H1 (cell line): ENCODE data around the gene RALGAPA1. TPM values are rescaled to one million over a fixed set of nuclear protein-coding genes. Genes with fewer than 3 reads are reported as not detected.

Experiments
- CTCF ChIA-PET: fragments of 300-600 bp; sonication (Branson Sonifier 250); formaldehyde crosslinking; loops from one replicate; lab custom pipeline; 2021; ENCODE audit not compliant: partially characterized antibody; lab: Charles Lee
- POLR2A ChIA-PET: fragments of 300-600 bp; sonication (Branson Sonifier 250); formaldehyde crosslinking; loops from one replicate; lab custom pipeline; 2021; ENCODE audit warnings: inconsistent platforms; ENCODE audit not compliant: partially characterized antibody; lab: Charles Lee
- DNase-seq, 2 experiments: peaks; one replicate each; pipeline versions ENCODE4 v3.0.0 to v3.0.0-alpha.2; 2010 to 2022; ENCODE audit warnings: low spot score in 2 of 2, low read depth in 1 of 2, mixed read lengths in 1 of 2
- FAIRE-seq: peaks from 2 replicates; lab custom pipeline; 2011; peaks lifted over from hg19 to GRCh38; lab: Jason Lieb, UNC
- H2AFZ ChIP-seq: 2 replicates; pipeline ENCODE4 v1.8.1; 2012; ENCODE audit warnings: low read length, inconsistent platforms
- H2AK5ac ChIP-seq: 2 replicates; pipeline ENCODE4 v1.6.1; 2013; ENCODE audit warnings: low read depth, low read length
- H2BK120ac ChIP-seq: replicated peaks from 2 replicates; pipeline ENCODE3; 2013; ENCODE audit warnings: low read depth, low read length, inconsistent platforms
- H2BK12ac ChIP-seq: 2 replicates; pipeline ENCODE4 v1.6.1; 2013; ENCODE audit warnings: low read depth, low read length
- H2BK15ac ChIP-seq: 2 replicates; pipeline ENCODE4 v1.6.1; 2013; ENCODE audit warnings: low read length
- H2BK20ac ChIP-seq: 2 replicates; pipeline ENCODE4 v1.6.1; 2013; ENCODE audit warnings: low read length
- H2BK5ac ChIP-seq: 2 replicates; pipeline ENCODE4 v1.6.1; 2013; ENCODE audit warnings: low read depth, low read length
- H3K14ac ChIP-seq: 2 replicates; pipeline ENCODE4 v1.6.1; 2013; ENCODE audit warnings: inconsistent platforms; ENCODE audit not compliant: insufficient read length
- H3K18ac ChIP-seq: 2 replicates; pipeline ENCODE4 v1.6.1; 2013; ENCODE audit warnings: low read length; ENCODE audit errors: extremely low read depth
- H3K23ac ChIP-seq: 2 replicates; pipeline ENCODE4 v1.6.1; 2013; ENCODE audit warnings: inconsistent platforms; ENCODE audit not compliant: insufficient read length
- H3K23me2 ChIP-seq: 2 replicates; pipeline ENCODE4 v1.6.1; 2013; ENCODE audit warnings: low read depth, low read length
- H3K27ac ChIP-seq: 2 replicates; pipeline ENCODE4 v1.6.1; 2011; ENCODE audit warnings: low read depth, low read length, inconsistent platforms
- H3K27me3 ChIP-seq, 4 experiments: replicated peaks in 1 of 4; 1 replicate in 1 of 4; 2 replicates in 3 of 4; pipeline versions ENCODE4 v1.6.1 to v1.8.1; 2011 to 2013; ENCODE audit warnings: low read length in 3 of 4, mild to moderate bottlenecking in 3 of 4, inconsistent platforms in 2 of 4, mixed read lengths in 2 of 4, moderate library complexity in 1 of 4; ENCODE audit not compliant: control insufficient read depth in 3 of 4, insufficient read depth in 3 of 4; ENCODE audit errors: extremely low read depth in 1 of 4
- H3K36me3 ChIP-seq, 4 experiments: 2 replicates each; pipeline versions ENCODE4 v1.6.1 to v1.8.1; 2011 to 2013; ENCODE audit warnings: mild to moderate bottlenecking in 4 of 4, low read length in 3 of 4, moderate library complexity in 2 of 4, control low read depth in 1 of 4, inconsistent platforms in 1 of 4; ENCODE audit not compliant: insufficient read depth in 4 of 4, control insufficient read depth in 2 of 4
- H3K4ac ChIP-seq: replicated peaks from 2 replicates; pipeline ENCODE3; 2013; ENCODE audit warnings: low read length, low read depth, mixed read lengths, inconsistent platforms; ENCODE audit not compliant: insufficient read length
- H3K4me1 ChIP-seq, 4 experiments: replicated peaks in 1 of 4; 1 replicate in 1 of 4; 2 replicates in 3 of 4; pipeline versions ENCODE4 v1.6.1 to v1.8.1; 2011 to 2013; ENCODE audit warnings: low read length in 3 of 4, inconsistent platforms in 2 of 4, mixed read lengths in 1 of 4; ENCODE audit not compliant: insufficient read depth in 4 of 4, control insufficient read depth in 3 of 4
- H3K4me2 ChIP-seq, 2 experiments: 2 replicates each; pipeline versions ENCODE4 v1.6.1 to v1.8.1; 2011 to 2013; ENCODE audit warnings: low read depth in 2 of 2, low read length in 2 of 2, control low read depth in 1 of 2, inconsistent platforms in 1 of 2, mild to moderate bottlenecking in 1 of 2; ENCODE audit not compliant: insufficient read depth in 1 of 2
- H3K4me3 ChIP-seq, 4 experiments: fragments of 200-600, 300-600 bp in 1 of 4; sonication (generic), shearing (Covaris generic), sonication (Bioruptor Twin) in 1 of 4; 2 replicates each; pipeline versions ENCODE4 v1.5.1 to v1.8.1; 2011 to 2016; ENCODE audit warnings: low read length in 4 of 4, low read depth in 3 of 4, control low read depth in 2 of 4, inconsistent platforms in 2 of 4, mild to moderate bottlenecking in 2 of 4, mixed read lengths in 1 of 4, moderate library complexity in 1 of 4; ENCODE audit not compliant: insufficient read depth in 2 of 4; ENCODE audit errors: extremely low read depth in 1 of 4
- H3K56ac ChIP-seq: replicated peaks from 2 replicates; pipeline ENCODE3; 2013; ENCODE audit warnings: low read depth, mild to moderate bottlenecking, mixed read lengths, low read length, inconsistent platforms; ENCODE audit not compliant: insufficient read length
- H3K79me1 ChIP-seq: 2 replicates; pipeline ENCODE4 v1.6.1; 2013; ENCODE audit warnings: low read depth, low read length, control low read depth
- H3K79me2 ChIP-seq, 2 experiments: 2 replicates each; pipeline versions ENCODE4 v1.6.1 to v1.8.1; 2012 to 2013; ENCODE audit warnings: low read length in 2 of 2, mild to moderate bottlenecking in 2 of 2, inconsistent platforms in 1 of 2; ENCODE audit not compliant: insufficient read depth in 2 of 2, control insufficient read depth in 1 of 2
- H3K9ac ChIP-seq, 4 experiments: replicated peaks in 1 of 4; 1 replicate in 1 of 4; 2 replicates in 3 of 4; pipeline versions ENCODE4 v1.6.1 to v1.8.1; 2011 to 2013; ENCODE audit warnings: low read depth in 3 of 4, low read length in 3 of 4, control low read depth in 2 of 4, mild to moderate bottlenecking in 2 of 4, moderate library complexity in 2 of 4, inconsistent platforms in 1 of 4; ENCODE audit errors: extremely low read depth in 1 of 4
- H3K9me3 ChIP-seq, 2 experiments: 2 replicates each; pipeline versions ENCODE4 v1.6.1 to v1.8.1; 2012 to 2013; ENCODE audit warnings: mild to moderate bottlenecking in 2 of 2, moderate library complexity in 2 of 2, control low read depth in 1 of 2, inconsistent platforms in 1 of 2, low read depth in 1 of 2, low read length in 1 of 2, mixed read lengths in 1 of 2; ENCODE audit not compliant: insufficient read depth in 2 of 2
- H4K20me1 ChIP-seq, 2 experiments: replicated peaks in 1 of 2; 2 replicates each; pipeline versions ENCODE3 to v1.8.1; 2011 to 2013; ENCODE audit warnings: inconsistent platforms in 2 of 2, low read length in 2 of 2, mild to moderate bottlenecking in 1 of 2; ENCODE audit not compliant: insufficient read depth in 2 of 2, control insufficient read depth in 1 of 2
- H4K5ac ChIP-seq: 2 replicates; pipeline ENCODE4 v1.6.1; 2013; ENCODE audit warnings: low read length, low read depth, mixed read lengths, inconsistent platforms; ENCODE audit not compliant: insufficient read length
- H4K8ac ChIP-seq: 2 replicates; pipeline ENCODE4 v1.8.0; 2013; ENCODE audit warnings: mild to moderate bottlenecking, moderate library complexity, low read length, inconsistent platforms; ENCODE audit not compliant: insufficient read depth; ENCODE audit errors: extremely low read depth
- H4K91ac ChIP-seq: replicated peaks from 2 replicates; pipeline ENCODE3; 2013; ENCODE audit warnings: low read length, mixed read lengths, inconsistent platforms; ENCODE audit not compliant: insufficient read length
- GABPA ChIP-seq: IDR thresholded peaks from 2 replicates; pipeline ENCODE4 v1.6.1; 2011; ENCODE audit warnings: mild to moderate bottlenecking, low read length, moderate library complexity, borderline replicate concordance; ENCODE audit not compliant: insufficient read depth
- JUN ChIP-seq: IDR thresholded peaks from 2 replicates; pipeline ENCODE4 v1.6.1; 2011; ENCODE audit warnings: low read depth, mild to moderate bottlenecking, improper control_type of control experiment, low read length
- MAX ChIP-seq: IDR thresholded peaks from 2 replicates; pipeline ENCODE4 v1.6.1; 2012; ENCODE audit warnings: inconsistent platforms
- RAD21 ChIP-seq, 2 experiments: IDR thresholded peaks in 1 of 2; conservative IDR thresholded peaks in 1 of 2; 2 replicates each; pipeline ENCODE4 v1.6.1; 2011; ENCODE audit warnings: low read depth in 2 of 2, low read length in 2 of 2, improper control_type of control experiment in 1 of 2, inconsistent platforms in 1 of 2, mild to moderate bottlenecking in 1 of 2, moderate library complexity in 1 of 2
- SUZ12 ChIP-seq: fragments of 200-600 bp; sonication (generic); IDR thresholded peaks from 2 replicates; pipeline ENCODE4 v1.6.1; 2012; ENCODE audit warnings: mild to moderate bottlenecking, inconsistent platforms, low read length, moderate library complexity, mixed read lengths
- TAF1 ChIP-seq: IDR thresholded peaks from 2 replicates; pipeline ENCODE4 v1.6.1; 2011; ENCODE audit warnings: mild to moderate bottlenecking, low read depth, low read length
- polyA plus RNA-seq, 7 experiments: library from polyadenylated mRNA; depleted of rRNA in 3 of 7; stranded (reverse) in 5 of 7; unstranded in 2 of 7; fragments of >200 nt in 5 of 7; fragments of 200-250 nt in 2 of 7; gene quantifications; 1 replicate in 5 of 7; 2 replicates in 1 of 7; 4 replicates in 1 of 7; pipeline versions ENCODE4 v1.2.1 to v1.2.3, GENCODE V29; 2011 to 2013; ENCODE audit warnings: missing spikeins in 2 of 7, mixed read lengths in 2 of 7
- total RNA-seq: library from RNA; stranded (reverse); fragmentation: NEBNext Ultra II Directional; extraction: Animal tissue kit (Norgen Biotek cat#: 25700); gene quantifications from 2 replicates; pipeline ENCODE4 v1.2.1, GENCODE V29; 2021

RALGAPA1 gene
- total and polyA plus RNA-seq, 2 of the 8 experiments (the other 6 are each of a cell fraction or from before 2014, with no cell fraction given): 4.2 to 26.7 TPM

- Histone ChIP-seq H2BK15ac (no peak overlapping the region), H4K20me1 (no peaks in the 10 kb centered on the region), H3K18ac (no peak overlapping the region), H3K14ac (no peak overlapping the region), H2AFZ (no peak overlapping the region), H4K5ac (no peak overlapping the region), H3K36me3 (peaks cover 0 to 8% (median 0%) of the 10 kb centered on the region in 4 experiments; a peak in 3 of 8 replicates), H3K9me3 (no peaks in the 10 kb centered on the region), H3K56ac (no peak overlapping the region), H3K79me2 (no peaks in the 10 kb centered on the region), H3K9ac (no peak overlapping the region), H2BK5ac (no peak overlapping the region), H3K23me2 (no peaks in the 10 kb centered on the region), H3K4me3 (no peak overlapping the region), H3K27me3 (no peaks in the 10 kb centered on the region), H3K79me1 (no peaks in the 10 kb centered on the region), H3K23ac (no peak overlapping the region), H2BK120ac (no peak overlapping the region), H3K4ac (no peak overlapping the region), H2AK5ac (no peak overlapping the region), H3K4me2 (no peak overlapping the region), H4K8ac (no peak overlapping the region), H3K4me1 (no peaks in the 10 kb centered on the region), H4K91ac (no peak overlapping the region), H3K27ac (no peak overlapping the region), H2BK12ac (no peak overlapping the region), H2BK20ac (no peak overlapping the region)
- FAIRE-seq (no peak), DNase-seq (no peak)
- POLR2A ChIA-PET: interaction anchor here (0.6 kb wide), 1 partner anchor 561 kb away, joined by 3 read pairs; no protein-coding TSS in a partner anchor
- CTCF ChIA-PET: interaction anchor here (0.7 kb wide), 1 partner anchor 29 kb away, joined by 5 read pairs; no protein-coding TSS in a partner anchor
- TF ChIP-seq SUZ12: no peak
- no peak for TF ChIP-seq MAX
- no peak for TF ChIP-seq RAD21 (IDR thresholded peaks at IDR 0.05 in 1 of 2, conservative IDR thresholded peaks at IDR 0.05 in 1 of 2; ENCODE audit: low read depth in 2 of 2, low read length in 2 of 2)
- no peak for TF ChIP-seq GABPA
- TF ChIP-seq TAF1: no peak
- TF ChIP-seq JUN: no peak
Observed at GRCh38 chr14:35754671-35755070, 54.4 kb downstream of the RALGAPA1 start.
